CD4-positive, alpha-beta T cell treated with Interferon alpha-2 for 1 hour (primary cell): ENCODE results near the gene HDGFL3.
"Not testable (repeated sequence)": the region's sequence is repeated elsewhere in the genome, so short reads cannot be mapped to it uniquely, and the experiment has no call there.

Experiments used
- DNase-seq, 2 donors: peaks; one replicate each; pipeline ENCODE4 v3.0.0-alpha.2; 2020 to 2022

The HDGFL3 gene

DNA sequence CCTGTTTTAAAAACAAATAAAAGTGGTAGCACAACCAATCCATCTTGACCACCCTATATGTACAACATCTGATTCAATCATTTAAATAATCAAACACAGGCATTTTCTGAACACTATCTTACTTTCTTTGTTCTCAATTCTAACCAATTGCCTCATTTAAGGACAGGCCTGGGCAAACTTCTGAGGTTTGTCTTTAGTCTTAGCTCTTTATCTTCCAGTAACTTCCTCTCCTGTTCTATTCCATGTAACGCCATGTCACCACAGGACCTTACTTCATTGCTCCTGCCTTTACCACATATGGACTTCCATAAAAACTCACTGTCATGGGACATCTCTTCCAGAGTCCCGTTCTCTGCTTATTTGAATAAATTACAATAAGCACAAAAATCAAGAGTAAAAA, 14.9 kb downstream of the HDGFL3 start:
- no peak for DNase-seq

- DNase-seq, result no peak
Measured at GRCh38 chr15:83190450-83190849, 17.2 kb downstream of the HDGFL3 start.

GRCh38 chr15:83185561-83185960, 22.1 kb downstream of the HDGFL3 start:
- no peak for DNase-seq

- no peak for DNase-seq
Measured at GRCh38 chr15:83178869-83179325, 28.7 kb downstream of the HDGFL3 start.

- no peak for DNase-seq
Measured at GRCh38 chr15:83178390-83178789, 29.2 kb downstream of the HDGFL3 start.

GRCh38 chr15:83174891-83175290, 32.7 kb downstream of the HDGFL3 start:
- no peak for DNase-seq

DNA sequence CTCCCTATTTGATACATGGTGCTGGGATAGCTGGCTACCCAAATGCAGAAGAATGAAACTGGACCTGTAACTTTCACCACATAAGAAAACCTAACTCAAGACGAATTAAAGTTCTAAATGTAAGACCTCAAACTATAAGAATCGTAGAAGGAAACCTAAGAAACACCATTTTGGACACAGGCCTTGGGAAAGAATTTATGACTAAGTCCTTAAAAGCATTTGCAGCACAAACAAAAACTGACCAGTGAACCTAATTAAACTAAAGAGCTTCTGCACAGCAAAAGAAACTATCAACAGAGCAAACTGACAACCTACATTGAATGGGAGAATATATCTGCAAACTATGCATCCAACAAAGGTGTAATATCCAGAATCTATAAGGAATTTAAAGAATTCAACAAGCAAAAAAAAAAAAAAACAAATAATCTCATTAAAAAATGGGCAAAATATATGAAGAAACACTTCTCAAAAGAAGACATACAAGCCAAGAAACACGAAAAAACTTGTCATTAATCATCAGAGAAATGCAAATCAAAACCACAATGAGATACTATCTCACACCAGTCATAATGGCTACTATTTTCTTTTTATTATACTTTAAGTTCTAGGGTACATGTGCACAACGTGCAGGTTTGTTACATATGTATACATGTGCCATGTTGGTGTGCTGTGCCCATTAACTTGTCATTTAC, 37.0 kb downstream of the HDGFL3 start:
- no peak for DNase-seq

DNA sequence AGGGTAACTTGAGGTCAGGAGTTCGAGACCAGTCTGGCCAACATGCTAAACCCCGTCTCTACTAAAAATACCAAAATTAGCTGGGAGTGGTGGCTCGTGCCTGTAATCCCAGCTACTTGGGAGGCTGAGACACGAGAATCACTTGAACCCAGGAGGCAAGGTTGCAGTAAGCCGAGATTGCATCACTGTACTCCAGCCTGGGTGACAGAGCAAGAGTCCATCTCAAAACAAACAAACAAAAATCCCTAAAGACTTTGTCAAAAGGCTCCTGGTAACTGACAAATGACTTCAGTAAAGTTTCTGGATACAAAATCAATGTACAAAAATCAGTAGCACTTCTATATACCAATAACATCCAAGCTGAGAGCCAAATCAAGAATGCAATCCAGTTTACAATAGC, 38.0 kb downstream of the HDGFL3 start:
- not testable (repeated sequence) for DNase-seq

DNA sequence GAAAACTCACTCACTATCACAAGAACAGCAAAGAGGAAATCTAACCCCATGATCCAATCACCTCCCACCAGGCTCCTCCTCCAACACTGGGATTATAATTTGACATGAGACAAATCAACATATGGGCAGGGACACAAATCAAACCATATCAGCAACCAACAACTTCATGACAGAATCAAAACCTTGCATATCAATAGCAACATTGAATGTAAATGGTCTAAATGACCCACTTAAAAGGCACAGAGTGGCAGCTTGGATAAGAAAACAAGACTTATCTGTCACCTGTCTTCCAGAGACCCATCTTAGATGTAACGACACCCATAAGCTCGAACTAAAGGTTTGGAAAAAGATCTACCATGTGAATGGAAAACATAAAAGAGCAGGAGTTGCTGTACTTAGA, 40.8 kb downstream of the HDGFL3 start:
- DNase-seq, result no peak

GRCh38 chr15:83166218-83166617, 41.4 kb downstream of the HDGFL3 start:
- no peak for DNase-seq

GRCh38 chr15:83164771-83165404, 42.7 kb downstream of the HDGFL3 start:
- DNase-seq, result peak; percentile 7 to 42

DNA sequence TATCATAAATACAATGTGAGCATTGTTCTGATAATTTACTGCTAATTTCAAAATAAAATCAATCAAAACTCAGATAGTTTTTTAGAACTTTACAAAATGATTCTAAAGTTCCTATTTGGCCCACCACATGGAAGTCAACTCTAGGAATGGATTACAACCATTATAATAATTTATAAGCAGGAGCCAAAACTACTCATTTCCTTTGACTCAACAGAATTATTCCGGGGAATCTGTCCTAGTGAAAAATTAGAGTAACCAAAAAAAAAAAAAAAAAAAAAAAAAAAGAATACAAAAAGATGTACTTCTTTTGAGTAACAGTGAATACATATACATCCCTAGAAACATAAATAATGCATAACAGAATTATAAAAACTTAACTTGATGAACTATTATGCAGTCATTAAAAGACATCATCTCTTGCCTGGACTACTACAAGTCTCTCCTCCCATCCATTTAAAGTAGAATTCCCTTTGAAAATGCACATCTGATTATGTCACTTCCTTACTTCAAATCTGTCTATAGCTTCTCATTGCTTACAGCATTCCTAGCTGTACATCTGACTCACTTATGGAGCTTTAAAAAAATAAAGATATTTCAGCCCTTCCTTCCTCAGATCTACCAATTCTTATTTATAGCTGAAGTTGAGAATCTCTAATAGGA, 43.4 kb downstream of the HDGFL3 start:
- no peak for DNase-seq

DNA sequence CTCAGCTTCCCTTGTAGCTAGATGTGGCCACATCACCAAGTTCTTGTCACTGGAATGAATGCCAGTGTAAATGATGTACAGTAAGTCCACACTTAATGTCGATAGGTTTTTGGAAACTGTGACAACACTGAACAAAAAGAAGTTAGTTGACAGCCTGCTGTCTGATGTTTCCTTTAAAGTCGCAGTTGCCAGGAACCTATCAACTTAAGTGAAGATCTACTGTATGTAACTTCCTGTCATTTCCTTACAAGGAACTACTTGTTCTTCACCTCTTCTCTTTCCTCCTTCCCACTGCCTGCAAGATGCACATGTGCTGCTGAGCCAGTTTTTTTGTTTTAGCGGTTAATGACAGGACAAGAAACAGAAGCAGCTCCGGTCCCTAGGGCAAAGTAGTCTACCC, 44.6 kb downstream of the HDGFL3 start:
- DNase-seq, result peak in 1 of 2 donors; percentile 24

GRCh38 chr15:83160741-83161140, 46.9 kb downstream of the HDGFL3 start:
- DNase-seq, result no peak

- DNase-seq, result no peak
Measured at GRCh38 chr15:83158393-83158792, 49.2 kb downstream of the HDGFL3 start.

DNA sequence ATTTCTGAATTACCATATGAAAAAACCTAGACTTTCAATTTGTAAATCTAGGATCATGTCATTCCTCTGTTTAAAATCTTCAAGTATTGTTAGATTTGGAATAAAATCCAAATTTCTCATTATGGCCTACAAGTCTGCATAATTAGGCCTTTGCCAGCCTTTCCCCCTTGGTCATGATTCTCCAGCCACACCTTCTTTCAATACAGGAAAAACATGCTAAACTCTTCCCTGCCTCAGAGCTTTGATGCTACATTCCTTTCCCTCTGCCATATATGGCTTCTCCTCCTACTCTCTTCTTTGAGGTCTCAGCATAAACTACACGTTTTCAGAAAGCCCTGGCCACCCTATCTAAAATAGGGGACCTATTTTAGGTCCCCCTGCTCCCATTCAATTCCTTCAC, 51.7 kb downstream of the HDGFL3 start:
- DNase-seq, result no peak

DNA sequence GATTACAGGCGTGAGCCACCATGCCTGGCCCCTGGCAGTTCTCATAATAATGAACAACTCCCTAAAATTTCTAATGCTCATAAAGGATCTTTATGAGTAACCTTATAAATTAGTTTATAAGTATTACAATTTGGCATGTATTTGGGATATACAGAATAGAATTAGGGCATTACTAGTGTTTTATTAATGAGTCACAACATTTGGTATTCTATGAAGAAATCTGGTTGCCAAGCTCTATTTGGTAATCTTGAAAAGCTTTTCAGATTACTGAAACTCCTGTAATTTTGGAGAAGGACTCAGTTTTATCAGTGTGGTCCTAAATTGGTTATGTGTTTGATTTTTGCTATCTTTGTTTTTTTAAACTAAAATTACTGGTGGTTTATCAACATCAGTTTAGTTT, 54.3 kb downstream of the HDGFL3 start:
- DNase-seq, result no peak

DNA sequence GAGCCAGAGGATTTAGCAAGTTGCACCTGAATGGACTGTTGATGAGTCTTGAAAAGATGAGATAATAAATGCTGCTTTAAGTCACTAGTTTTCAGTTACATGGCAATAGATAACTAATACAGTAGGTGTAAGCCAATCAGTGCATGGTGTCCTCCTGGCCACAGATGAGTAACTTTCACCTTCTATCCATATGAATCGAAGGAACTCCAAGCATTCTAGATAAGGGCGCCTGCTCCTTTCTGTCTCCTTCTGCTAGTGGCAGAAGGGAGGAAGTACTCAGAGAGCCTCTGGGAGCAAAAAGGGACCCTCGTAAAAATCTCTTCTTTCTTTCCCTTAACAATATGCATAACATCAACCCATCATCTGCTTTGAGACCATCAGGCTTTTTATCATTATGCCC, 62.9 kb downstream of the HDGFL3 start:
- DNase-seq, result no peak

DNA sequence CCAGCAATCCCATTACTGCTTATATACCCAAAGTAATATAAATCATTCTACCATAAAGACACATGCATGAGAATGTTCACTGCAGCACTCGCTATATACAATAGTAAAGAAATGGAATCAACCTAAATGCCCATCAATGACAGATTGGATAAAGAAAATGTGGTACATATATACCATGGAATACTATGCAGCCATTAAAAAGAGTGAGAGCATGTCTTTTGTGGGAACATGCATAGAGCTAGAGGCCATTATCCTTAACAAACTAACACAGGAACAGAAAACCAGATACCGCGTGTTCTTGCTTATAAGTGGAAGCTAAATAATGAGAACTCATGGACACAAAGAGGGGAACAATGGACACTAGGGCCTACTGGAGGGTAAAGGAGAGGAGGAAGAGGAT, 65.5 kb downstream of the HDGFL3 start:
- not testable (repeated sequence) for DNase-seq

DNA sequence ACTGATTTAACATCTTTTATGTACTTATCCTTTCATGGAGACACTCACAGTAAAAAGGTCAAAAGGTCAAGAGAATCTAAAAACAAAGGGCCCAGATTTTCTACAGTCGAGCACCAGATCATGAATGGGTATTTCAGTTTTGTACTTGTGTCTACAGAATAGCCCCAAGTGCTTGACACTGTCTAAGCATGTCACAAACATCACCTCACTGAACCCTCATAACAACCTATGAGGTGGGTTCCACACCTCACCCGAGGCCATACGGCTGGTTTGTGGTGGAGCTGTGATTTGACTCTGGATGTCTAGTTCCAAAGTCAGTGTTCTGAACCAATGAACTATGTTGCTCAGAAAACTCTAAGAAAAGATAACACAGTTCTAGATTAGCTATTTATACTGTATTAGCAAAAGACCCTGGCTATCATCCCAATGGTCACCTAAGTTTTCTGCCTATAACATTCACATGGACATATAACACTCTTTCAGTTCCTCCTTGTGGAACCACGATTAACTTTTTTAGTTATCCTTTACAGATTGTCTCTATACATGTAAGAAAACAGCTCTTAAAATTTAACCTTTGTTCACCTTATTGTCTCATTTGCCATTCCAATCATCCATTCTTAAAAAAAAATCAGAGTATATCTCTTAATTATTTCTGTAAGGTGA, 74.6 kb downstream of the HDGFL3 start:
- no peak for DNase-seq

GRCh38 chr15:83129791-83130190, 77.8 kb downstream of the HDGFL3 start:
- no peak for DNase-seq

GRCh38 chr15:83127547-83128150, 80.0 kb downstream of the HDGFL3 start:
- DNase-seq, result no peak

DNA sequence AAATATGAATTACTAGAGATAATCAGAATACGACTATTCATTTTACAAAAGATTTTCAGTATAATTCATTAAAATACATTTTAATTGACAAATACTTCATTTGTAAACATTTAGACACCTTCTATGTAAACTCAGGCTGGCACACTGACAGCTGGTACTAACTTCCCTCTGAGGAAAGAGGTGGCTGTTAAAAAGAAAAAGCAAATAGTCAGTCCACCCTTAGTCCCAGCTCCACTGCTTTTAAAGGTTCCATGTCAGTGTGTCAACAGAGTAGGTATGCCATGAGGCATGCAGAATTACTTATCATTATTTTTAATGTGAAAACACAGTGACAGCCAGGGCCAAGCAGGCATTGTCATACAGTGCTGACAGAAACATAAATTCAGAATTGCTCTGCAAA, 84.1 kb downstream of the HDGFL3 start:
- DNase-seq, result no peak
